NCI-H187 treated with DMSO at 0.1 percent for 48 hours (cell line): ENCODE results near the gene GC.
"Not testable (repeated sequence)": the region's sequence is repeated elsewhere in the genome, so short reads cannot be mapped to it uniquely, and the experiment has no call there.

ENCODE experiments used
- DNase-seq: peaks from one replicate; lab custom pipeline; 2025; lab: John Stamatoyannopoulos, UW

Gene GC

DNA sequence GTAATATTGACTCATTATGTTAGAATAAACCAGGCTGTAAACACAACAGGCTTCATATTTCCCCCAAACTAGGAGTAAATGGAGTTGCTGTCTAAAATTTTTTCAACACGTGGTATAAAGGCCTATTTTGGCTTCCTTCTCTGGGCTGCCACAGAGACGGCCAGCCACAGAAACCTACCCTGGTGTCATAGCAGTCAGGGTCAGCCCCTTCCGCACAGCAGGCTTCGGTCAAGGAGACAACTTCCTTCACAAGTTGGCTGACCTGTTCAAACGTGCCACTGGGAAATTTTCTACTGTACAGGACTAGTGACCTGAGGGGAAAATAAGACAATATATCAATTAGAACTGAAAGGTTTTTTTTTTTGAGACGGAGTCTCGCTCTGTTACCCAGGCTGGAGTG lies 15.8 kb downstream of the GC start:
- no peak for DNase-seq

DNA sequence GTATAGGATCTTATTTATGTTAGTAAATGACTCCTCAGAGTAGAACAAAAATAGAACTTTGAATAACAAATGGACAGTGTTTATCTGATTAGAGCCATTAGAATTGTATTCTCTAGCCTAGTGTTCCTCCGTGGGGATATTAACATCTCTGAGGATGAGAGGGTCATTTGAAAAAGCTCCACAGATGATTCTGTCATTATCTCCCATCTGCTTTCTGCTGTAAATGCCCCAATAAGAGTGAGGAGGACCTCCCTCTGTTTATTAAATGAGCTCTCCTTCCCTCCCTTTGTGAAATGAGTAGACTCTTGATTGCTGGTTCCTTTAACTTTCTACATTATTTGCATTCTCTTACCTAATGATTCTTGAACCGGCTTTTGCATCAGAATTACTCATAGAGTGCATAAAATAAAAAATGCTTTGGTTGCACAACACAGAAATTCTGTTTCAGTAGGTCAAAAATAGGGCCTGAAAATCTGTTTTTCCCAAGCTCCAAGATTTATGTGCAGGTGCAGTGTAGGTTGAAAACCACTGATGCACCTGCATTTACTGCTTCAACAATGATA lies 18.0 kb downstream of the GC start:
- DNase-seq: no peak

DNA sequence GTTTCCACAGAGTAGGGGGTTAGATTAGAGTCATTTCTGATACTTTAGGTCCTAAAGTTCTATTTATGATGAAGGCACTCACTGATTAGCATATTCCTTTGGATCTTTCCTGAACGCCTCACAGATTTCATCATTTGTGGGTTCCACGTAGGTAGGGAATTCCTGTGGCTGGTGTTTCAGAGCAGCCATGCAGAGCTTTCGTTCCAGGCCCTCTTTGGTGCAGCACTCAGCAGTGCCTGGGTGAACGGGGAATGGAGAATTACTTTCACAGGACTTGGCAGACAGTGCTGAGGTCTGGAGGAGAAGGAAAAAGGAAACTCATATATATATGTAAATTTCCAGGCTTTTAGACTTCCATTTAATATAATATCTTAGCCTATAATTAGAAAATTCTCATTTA lies 18.5 kb downstream of the GC start:
- DNase-seq: no peak

DNA sequence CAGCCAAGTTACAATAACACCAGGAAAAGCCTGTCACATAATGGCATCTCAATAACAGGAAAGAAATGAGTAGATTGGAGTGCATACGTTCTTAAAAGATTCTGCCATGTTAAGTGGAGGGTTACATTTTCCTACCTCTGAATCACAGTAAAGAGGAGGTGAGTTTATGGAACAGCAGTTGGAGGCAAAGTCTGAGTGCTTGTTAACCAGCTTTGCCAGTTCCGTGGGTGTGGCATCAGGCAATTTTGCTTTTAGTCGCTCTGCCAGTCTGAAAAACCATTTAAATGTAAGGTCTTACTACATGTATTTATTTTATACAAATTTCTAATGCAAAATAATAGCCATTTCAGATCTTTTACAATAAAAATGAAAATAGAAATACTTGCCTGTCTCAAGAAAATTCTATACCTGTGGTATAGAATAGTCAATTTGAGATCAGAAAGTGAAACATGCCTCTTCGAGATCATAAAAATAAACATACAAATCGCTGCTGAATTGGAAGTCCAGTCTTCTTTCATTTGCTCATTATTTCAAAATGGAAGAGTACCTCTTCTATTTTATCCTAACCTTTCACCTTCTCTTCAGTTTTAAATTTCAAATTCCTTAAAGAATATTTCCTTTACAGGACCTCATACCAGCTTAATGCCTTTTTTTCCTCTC lies 31.4 kb downstream of the GC start:
- no peak for DNase-seq

DNA sequence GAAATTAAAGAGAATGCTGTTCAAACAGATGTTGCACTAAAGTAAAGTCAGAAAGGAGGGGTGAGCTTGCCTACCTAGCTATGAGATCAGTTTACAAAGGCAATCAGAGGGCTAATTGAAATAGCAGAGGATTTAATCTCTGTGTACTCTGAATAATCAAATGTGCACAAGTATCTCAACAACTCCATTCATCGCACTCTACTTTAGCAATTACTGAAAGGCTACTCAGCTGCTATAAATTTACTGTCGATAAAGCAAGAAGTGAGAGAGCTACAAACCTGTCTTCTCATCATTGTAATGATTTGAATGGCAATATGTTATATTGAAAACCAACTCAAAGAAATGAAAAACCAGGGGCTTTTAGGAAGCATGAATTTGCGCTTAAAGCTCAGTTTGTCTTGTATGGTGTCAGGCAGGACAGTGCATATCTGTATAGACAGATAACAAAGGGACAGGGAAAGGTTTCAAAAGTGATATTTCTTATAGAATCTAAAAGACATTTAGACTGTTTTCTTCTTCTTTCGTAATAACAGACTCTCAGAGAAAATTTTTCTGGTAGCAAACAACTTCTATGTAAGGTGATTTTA lies 34.8 kb downstream of the GC start:
- DNase-seq: no peak

DNA sequence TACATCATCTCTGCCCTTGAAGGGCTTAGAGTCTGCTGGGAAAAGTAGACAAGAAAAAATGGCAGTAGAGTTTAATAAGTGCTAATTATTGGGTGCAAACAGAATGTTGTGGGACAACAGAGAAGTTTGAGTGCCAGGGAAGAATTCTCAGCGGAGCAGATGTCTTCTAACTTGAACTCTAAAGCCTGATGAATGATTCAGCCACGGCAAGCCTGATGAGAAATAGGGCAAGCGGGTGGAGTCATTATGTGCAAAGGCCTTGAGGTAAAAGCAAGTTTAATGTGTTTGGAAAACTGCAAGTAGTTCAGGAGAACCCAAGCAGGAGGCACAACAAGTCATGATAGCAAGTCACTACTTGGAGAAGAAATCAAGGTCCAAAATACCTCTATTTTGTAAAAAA lies 37.5 kb downstream of the GC start:
- DNase-seq: no peak

DNA sequence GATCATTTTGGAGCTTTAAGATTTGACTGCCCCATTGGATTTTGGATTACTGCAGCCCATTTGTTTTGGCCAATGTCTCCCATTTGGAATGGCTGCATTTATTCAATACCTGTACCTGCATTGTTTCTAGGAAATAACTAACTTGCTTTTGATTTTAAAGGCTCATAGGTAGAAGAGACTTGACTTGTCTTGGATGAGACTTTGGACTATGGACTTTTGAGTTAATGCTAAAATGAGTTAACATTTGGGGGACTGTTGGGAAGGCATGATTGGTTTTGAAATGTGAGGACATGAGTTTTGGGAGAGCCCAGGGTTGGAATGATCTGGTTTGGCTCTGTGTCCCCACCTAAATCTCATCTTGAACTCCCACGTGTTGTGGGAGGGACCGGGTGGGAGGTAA lies 45.1 kb downstream of the GC start:
- DNase-seq: not testable (repeated sequence)

DNA sequence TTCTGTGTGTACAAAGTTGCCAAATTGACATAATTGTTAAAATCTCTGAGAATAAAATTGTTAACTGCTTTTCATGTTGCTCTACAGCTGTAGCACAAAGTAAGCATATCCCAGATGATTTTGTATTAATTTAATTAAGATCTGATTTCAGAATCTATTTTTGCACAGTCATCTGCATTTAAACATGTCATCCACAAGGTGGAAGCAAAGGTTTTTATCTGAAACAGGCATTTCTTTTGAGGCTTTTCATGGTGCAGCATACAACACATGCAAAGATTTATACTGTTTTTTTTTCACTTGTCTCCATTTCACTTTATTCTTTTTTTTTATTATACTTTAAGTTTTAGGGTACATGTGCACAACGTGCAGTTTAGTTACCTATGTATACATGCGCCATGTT lies 51.2 kb downstream of the GC start:
- DNase-seq: no peak

DNA sequence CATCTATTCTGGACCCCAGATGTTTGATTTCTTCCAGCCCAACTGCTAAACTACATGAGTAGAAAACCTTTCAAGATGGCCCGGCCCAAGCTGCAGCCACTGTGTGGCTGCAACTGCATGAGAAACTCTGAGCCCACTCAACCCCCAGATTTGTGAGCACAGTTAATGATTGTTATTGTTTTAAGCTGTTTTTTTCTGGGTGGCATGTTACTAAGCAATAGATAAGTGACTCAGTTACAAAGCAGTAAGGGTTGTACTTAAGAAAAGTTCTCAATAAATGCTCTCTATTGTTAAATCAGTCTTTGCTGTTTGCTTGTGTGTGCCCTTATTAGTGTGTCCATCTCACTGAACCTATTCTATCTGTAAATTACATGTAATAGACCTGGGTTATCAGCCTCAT lies 51.8 kb downstream of the GC start:
- DNase-seq: no peak

DNA sequence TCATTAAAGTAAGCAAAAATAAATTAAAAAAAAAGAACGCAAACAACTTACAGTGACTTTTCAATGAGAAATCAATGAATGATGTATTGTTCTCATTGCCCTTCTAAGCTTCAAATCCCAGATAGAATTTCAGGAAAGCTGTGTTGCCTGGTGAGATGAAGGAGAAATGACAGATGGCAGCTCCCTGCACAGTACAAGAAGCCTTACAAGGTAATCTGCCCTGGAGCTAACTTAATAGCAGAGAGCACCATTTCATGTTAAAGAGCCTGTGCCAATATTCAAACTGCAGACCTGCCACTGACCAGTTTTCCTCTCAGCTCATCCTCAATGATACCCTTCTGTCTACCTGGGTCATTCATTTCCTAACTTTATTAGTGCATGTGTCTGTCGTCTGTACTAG lies 54.0 kb downstream of the GC start:
- no peak for DNase-seq

DNA sequence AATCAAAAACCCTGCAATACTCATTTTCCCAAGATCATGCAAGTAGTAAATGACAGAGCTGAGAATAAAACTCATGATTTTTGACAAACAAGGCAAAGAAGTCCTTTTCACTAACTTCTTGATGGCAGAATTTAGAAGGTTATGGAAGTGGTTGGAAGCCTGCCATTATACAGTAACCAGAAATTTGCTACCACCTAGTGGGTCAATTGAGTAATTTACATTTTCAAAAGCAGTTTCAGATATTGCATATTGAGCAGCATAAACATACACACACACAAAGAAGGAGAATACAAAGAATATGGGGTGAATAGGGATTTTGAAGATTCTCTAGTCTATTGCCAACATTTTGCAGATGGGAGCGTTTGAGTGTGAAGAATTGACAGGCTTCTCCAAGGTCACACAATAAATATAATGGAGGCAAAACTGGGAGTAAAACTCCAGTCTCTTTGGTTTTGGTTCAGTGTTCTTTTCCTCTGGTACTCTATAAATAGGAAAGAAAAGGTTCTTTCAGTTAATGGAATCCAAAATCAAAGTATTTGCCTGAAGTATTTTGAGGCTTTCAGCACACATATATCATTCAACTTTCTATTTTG lies 70.2 kb downstream of the GC start:
- peak; percentile 8 for DNase-seq

DNA sequence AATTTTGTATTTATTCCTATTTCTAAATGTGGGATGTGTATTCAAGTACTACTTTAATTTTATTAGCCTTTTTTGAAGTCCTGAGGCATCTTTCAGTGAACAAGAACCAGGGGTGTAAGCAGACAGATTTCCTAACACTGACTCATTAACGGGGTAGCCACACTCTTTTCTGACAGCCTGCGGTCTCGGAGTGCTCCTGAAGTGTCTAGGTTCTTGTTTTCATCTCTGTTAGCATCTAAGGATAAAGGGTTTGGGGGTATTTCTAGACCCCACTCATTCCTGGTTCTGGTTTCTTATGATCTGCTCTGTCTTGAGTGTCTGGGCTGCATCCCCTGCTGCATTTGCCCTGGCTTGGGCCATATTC lies 71.9 kb downstream of the GC start:
- DNase-seq: no peak

DNA sequence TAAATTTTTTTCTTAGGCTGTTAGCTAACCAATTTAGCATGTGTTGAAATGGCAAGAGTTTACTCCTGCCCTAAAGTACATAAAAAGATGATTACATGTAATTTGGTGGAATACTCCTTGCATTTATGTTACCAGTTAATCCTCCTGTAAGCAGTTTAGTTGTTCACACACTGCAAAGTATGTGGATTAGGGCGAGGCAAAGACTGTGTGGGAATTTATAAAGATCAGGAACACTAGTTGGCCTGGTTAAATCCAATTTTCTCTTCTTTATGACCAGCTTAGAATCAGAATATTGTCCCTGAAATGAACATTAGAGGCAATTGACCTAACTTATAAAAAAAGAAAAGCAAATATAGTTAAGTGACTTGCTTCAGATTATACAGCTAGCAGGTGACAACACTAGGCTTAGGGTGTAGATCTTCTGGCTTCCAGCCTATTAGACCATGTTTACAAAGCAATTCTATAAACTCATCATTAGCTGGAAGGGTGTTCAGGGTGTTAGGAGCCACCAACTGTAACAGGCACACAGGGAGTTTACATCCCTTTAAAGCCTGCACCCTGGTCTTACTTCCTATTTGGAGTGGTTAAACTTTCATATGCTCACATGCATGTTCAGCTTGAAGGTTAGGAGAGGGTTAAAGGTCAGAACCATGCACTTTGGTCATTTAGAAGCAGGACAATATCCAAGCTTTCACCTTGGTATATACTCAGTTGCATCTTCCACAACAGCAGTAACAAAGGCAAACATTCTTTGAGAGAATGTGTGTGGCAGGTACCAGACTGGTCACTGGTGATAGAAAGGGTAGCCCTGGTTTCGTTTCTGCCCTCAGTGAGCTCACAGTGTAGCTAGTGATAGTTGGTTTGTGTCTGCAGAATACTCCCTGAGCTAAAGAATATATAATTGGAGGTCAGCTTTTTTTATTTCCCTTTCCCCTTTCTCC lies 72.6 kb downstream of the GC start:
- no peak for DNase-seq

DNA sequence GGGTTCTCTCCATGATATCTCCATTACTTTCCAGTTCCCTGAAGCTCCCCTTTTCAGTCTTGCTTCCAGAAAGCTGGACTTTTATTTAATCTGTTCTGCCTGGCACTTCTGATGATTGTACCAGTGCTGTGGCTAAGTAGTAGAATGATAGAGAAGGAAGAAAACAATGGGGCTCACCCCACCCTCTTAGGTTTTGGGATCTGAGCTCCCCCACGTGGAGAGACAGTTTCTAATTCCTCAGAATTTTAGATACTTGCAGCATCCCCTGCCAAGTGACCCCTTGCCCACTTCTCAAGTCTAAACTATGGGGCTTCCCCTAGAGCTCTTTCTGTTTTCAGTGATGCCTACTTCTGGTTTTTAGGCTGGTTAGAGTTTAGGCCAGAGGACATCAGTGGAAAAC lies 73.9 kb downstream of the GC start:
- DNase-seq: no peak

DNA sequence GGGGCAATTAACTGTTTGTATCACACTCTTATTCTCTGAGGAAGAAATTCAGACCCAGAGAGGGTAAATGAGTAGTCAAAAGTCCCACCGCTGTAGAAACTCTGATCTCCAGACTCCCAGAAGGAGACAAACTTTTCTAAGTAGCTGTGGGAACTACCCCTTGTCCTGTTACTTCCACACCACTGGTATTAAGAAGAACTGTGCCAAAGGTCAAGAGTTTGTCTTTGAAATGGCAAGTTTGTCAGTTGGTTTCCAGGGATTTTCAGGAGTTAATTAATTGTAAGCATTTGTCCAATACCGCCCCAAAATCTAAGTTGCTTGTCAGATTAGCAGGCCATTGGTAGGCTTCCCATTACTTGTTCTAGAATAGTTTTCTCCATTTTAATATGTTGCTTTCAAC lies 85.7 kb downstream of the GC start:
- DNase-seq: no peak

DNA sequence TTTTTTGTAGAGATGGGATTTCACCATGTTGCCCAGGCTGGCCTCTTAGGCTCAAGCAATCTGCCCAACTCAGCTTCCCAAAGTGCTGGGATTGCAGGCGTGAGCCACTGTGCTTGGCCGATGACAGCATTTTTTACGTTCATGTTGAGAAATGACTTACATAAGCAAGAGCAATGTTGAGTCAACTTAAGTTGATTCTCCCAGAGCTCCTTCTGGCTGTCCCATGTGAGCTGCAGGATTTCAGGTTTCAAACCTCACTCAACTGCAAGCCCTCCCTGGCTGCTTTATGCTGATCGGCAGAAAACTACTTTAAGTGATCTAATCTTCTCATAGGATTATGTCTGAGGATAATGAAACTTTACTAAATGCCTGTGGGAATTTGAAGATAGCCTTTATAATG lies 86.8 kb downstream of the GC start:
- no peak for DNase-seq

DNA sequence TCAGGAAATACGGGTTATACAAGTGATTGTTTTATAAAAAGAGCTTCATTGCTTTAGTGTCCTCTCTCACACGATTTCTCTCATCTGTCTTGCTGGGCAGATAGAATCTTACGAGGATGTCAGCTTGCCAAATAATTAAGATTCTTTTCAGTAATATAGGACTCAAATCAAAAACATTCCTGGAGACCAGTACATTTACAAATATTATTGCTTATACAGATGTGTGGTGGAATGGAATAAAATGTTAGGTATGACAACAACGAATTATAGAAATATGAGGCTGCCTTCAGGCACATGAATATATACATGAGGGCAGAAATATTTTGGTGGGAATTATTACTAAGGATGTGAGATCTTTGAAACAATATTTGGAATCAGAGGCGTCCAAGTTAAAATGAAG lies 88.9 kb downstream of the GC start:
- no peak for DNase-seq

DNA sequence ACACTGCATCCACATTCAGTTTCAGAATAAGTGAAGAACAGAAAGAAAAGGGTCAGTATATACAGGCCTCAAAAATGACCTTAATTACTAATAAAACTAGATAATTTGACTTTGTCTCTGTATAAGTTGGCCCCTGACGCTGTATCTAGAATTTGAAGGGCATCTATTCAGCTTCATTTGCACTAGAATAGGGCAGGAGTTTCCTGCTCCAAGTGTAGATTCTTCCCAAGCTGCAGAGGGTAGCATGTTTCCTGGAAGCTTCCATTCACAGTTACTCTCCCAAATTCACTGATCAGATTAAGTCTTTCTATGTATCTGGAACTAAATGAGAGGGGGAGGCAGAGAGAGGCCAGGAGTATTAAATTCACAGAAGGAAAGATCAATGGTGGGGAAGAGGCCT lies 90.9 kb downstream of the GC start:
- DNase-seq: no peak

DNA sequence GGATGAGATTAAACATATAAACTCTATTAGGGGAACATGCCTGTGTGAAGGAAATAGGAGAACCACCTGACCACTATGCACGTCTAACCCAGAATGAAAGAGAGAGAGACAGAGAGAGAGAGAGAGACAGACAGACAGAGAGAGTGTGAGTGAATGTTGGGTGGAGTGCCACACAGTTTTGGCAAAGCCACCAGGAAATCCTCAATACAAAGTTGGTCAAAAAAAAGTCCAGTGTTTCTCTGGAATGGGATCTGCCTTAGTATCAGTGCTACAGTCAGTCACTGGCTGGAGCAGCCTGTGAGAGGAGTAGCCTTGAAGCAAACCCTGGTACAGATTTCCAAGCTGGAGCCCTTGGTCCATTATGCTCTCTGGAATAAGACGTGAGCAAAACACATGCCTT lies 91.7 kb downstream of the GC start:
- DNase-seq: no peak
